ENCODE results near the gene IRF2BPL. TPM values are rescaled to one million over a fixed set of nuclear protein-coding genes. Genes with fewer than 3 reads are reported as not detected.
A peak's percentile ranks its signal among the peaks of the same experiment; 100 is the strongest.

IRF2BPL gene
- total and polyA plus RNA-seq, 2 of the 8 experiments (the other 6 are each of a cell fraction or from before 2014, with no cell fraction given): 18.8 to 57.0 TPM

DNA sequence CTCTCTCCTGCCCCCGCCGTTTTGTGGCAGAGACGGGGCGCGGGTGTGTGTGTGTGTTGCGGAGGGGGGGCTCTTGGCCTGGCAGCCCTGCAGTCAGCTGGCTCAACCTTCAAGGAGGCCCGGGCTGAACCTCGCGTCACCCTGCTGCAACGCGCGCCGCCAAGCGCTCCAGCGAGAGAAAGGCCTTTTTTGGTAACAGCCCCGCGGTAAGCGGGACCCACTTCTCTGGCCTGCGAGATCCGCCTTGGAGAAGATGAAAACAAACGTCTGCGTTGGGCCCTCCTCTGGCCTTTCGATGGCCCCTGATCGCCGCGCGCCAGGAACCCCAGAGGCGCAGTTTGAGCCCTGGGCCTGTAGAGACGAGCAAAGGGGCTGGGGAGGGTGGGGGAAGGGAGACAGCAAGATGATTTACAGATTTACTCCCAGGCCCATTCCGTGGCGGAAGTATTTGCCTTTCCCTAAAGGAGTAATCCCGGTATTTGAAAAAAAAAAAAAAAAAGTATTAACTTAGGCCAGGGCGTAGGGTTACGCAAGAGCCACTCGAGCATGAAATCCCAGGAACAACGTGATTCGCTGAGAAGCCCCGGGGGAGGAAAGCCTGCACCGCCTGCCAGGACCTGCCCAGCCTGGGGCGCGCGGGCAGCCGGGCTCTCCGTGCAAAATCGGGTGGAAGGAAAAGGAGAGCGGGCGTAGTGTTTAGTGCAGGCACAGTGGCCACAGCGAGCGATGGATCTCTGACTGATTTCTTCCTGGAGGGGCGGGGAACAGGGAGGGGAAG lies 4.5 kb upstream of the IRF2BPL start (continued):
- TF ChIP-seq RAD21 (IDR thresholded peaks at IDR 0.05 in 1 of 2, conservative IDR thresholded peaks at IDR 0.05 in 1 of 2; ENCODE audit: low read depth in 2 of 2, low read length in 2 of 2): peak; percentile 20 to 38; a peak in 3 of 4 replicates
- TF ChIP-seq YY1 (IDR thresholded peaks at IDR 0.05; ENCODE audit: low read depth, low read length): no peak
- no peak for TF ChIP-seq RNF2 (IDR thresholded peaks at IDR 0.05; ENCODE audit: borderline replicate concordance, low read depth, low read length, missing control alignments, poor library complexity, severe bottlenecking)
